AG09319 (cell line): Measurements from ENCODE around the gene MYMX.
"Not testable (repeated sequence)": the region's sequence is repeated elsewhere in the genome, so short reads cannot be mapped to it uniquely, and the experiment has no call there.

Source experiments
- DNase-seq: peaks from one replicate; pipeline ENCODE4 v3.0.0-alpha.2; 2010; ENCODE audit warnings: low read depth; ENCODE audit errors: extremely low read depth
- CTCF ChIP-seq: IDR thresholded peaks from 2 replicates; pipeline ENCODE4 v1.5.1; 2011; ENCODE audit warnings: low read depth, mild to moderate bottlenecking, inconsistent platforms, low read length, moderate library complexity

The MYMX gene

GRCh38 chr6:44188819-44189218 is 27.9 kb upstream of the MYMX start:
- no peak for TF ChIP-seq CTCF
- DNase-seq, result no peak

- TF ChIP-seq CTCF, result no peak
- no peak for DNase-seq
Measured at GRCh38 chr6:44189257-44189656, 27.5 kb upstream of the MYMX start.

- DNase-seq, result no peak
- no peak for TF ChIP-seq CTCF
Measured at GRCh38 chr6:44190715-44191114, 26.0 kb upstream of the MYMX start.

- no peak for TF ChIP-seq CTCF
- no peak for DNase-seq
Measured at GRCh38 chr6:44192428-44193041, 24.2 kb upstream of the MYMX start.

- TF ChIP-seq CTCF, result no peak
- no peak for DNase-seq
Measured at GRCh38 chr6:44193307-44193910, 23.3 kb upstream of the MYMX start.

GRCh38 chr6:44194326-44194725 is 22.4 kb upstream of the MYMX start:
- no peak for TF ChIP-seq CTCF
- DNase-seq, result no peak

- not testable (repeated sequence) for DNase-seq
Measured at GRCh38 chr6:44196351-44196750, 20.4 kb upstream of the MYMX start.

GRCh38 chr6:44198684-44199083 is 18.0 kb upstream of the MYMX start:
- DNase-seq, result no peak

More at GRCh38 chr6:44198684-44199083, 18.0 kb upstream of the MYMX start:
- TF ChIP-seq CTCF, result no peak
